ENCODE data around the gene ATL2. TPM values are rescaled to one million over a fixed set of nuclear protein-coding genes. Genes with fewer than 3 reads are reported as not detected.
"Not testable (repeated sequence)": the region's sequence is repeated elsewhere in the genome, so short reads cannot be mapped to it uniquely, and the experiment has no call there.

Gene ATL2
- total RNA-seq, 1 donor from 2014 or later = 156 TPM

DNA sequence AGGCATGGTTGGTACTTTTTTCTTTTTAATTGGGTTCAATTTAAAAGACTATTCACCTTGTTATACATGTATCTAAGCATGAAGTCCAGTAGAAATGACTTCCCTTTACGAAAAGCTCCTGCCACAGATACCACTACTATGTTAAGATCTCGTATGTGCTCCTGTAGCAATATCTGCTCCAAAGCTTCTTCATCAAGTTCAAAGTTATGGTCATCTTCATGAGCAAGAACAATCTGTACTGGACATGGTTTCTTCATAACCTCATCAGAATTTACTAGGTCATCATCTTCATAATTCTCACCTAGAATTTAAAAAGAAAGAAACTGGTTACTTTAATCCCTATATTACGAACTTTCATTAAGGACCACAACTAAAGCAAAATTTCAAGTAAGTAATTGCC lies 33.9 kb downstream of the ATL2 start:
- intact Hi-C loops (cut with DNase I) = no loop called here
- Histone ChIP-seq H3K4me1 (peaks cover 6% of the 10 kb centered on the region), H3K27me3 (no peaks in the 10 kb centered on the region), H3K27ac (no peak overlapping the region), H3K36me3 (peaks cover 0 to 44% of the 10 kb centered on the region in 2 donors), H3K4me3 (no peak overlapping the region), H3K9me3 (no peaks in the 10 kb centered on the region)
- no peak for DNase-seq (ENCODE audit: extremely low spot score in 2 of 2)
- TF ChIP-seq CTCF (IDR thresholded peaks at IDR 0.05) (no peak), POLR2AphosphoS5 (IDR thresholded peaks at IDR 0.05; ENCODE audit: insufficient read depth in 1 of 2, low read depth in 1 of 2) (no peak), POLR2A (IDR thresholded peaks at IDR 0.05) (no peak)

DNA sequence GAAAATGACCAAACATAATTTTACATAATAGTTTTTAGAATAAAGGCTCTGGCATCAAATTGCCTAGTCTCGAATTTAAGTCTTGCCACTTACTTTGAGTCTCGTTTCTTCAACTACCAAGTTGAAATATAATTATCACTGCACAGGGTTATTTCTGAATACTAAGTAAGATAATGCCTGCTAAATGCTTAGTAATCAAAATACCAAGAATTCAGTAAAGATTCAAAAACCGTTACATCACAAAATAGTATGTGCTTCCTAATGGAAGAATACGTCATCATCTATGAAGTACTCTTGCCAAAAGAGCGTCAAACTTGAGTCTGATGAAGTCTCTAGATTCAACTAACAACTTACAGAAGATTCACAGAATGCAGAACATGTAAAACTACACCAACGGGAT lies 40.5 kb downstream of the ATL2 start:
- Histone ChIP-seq H3K4me3 (no peak overlapping the region), H3K27ac (no peak overlapping the region), H3K36me3 (peaks cover 0 to 43% of the 10 kb centered on the region in 2 donors), H3K27me3 (no peaks in the 10 kb centered on the region), H3K9me3 (no peaks in the 10 kb centered on the region), H3K4me1 (no peaks in the 10 kb centered on the region)
- DNase-seq (ENCODE audit: extremely low spot score in 2 of 2) = no peak
- intact Hi-C loops (cut with DNase I) = no loop called here
- TF ChIP-seq POLR2AphosphoS5 (IDR thresholded peaks at IDR 0.05; ENCODE audit: insufficient read depth in 1 of 2, low read depth in 1 of 2) = no peak

DNA sequence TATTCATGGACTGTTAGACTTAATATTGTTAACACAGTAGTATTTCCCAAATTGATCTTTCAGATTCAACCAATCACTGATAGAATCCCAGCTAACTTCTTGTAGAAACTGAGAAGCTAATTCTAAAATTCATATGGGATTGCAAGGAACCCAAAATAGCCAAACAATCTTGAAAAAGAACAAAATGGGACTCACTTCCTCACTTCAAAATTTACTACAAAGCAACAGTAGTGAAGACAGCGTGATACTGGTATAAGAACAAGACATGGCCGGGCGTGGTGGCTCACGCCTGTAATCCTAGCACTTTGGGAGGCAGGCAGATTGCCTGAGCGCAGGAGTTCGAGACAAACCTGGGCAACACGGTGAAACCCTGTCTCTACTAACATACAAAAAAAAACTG lies 46.3 kb downstream of the ATL2 start:
- no peaks in the 10 kb centered on the region for H3K9me3 ChIP-seq
- peaks cover 0 to 12% of the 10 kb centered on the region in 2 donors for H3K36me3 ChIP-seq
- DNase-seq (ENCODE audit: extremely low spot score in 2 of 2) = no peak
- no peak for TF ChIP-seq POLR2A (IDR thresholded peaks at IDR 0.05)
- no peak for TF ChIP-seq POLR2AphosphoS5 (IDR thresholded peaks at IDR 0.05; ENCODE audit: insufficient read depth in 1 of 2, low read depth in 1 of 2)
- no peak for TF ChIP-seq CTCF (IDR thresholded peaks at IDR 0.05)
- no peaks in the 10 kb centered on the region for H3K27me3 ChIP-seq
- H3K4me3 ChIP-seq = no peak overlapping the region
- no peaks in the 10 kb centered on the region for H3K4me1 ChIP-seq
- H3K27ac ChIP-seq = no peak overlapping the region
- intact Hi-C loops (cut with DNase I) = no loop called here

- H3K9me3 ChIP-seq = no peaks in the 10 kb centered on the region
- no peak overlapping the region for H3K27ac ChIP-seq
- no peak for DNase-seq (ENCODE audit: extremely low spot score in 2 of 2)
- H3K36me3 ChIP-seq = peaks cover 0 to 9% of the 10 kb centered on the region in 2 donors
- H3K4me3 ChIP-seq = no peak overlapping the region
- no peaks in the 10 kb centered on the region for H3K4me1 ChIP-seq
- H3K27me3 ChIP-seq = no peaks in the 10 kb centered on the region
- no peak for TF ChIP-seq POLR2AphosphoS5 (IDR thresholded peaks at IDR 0.05; ENCODE audit: insufficient read depth in 1 of 2, low read depth in 1 of 2)
- intact Hi-C loops (cut with DNase I) = no loop called here
Observed at GRCh38 chr2:38327580-38327979, 49.5 kb downstream of the ATL2 start.

DNA sequence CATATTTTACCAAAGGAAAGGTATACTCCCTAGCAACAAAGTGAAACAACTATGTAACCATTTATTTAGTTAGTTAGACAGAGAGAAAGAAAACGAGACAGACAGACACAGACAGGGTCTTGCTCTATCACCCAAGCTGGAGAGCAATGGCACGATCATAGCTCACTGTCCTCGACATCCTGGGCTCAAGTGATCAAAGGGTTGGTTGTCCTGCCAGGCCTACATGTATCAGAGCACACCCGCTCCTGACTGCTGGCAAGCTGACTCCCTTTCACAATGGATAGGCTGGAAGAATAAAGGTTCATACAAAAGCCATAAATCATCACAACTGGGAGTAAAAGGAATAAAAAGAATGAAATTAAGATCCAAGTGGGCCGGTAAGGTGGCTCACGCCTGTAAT lies 53.5 kb downstream of the ATL2 start:
- TF ChIP-seq POLR2A (IDR thresholded peaks at IDR 0.05) = no peak
- TF ChIP-seq POLR2AphosphoS5 (IDR thresholded peaks at IDR 0.05; ENCODE audit: insufficient read depth in 1 of 2, low read depth in 1 of 2) = no peak
- TF ChIP-seq CTCF (IDR thresholded peaks at IDR 0.05) = no peak
- H3K27ac ChIP-seq = no peak overlapping the region
- DNase-seq (ENCODE audit: extremely low spot score in 2 of 2) = no peak
- no peaks in the 10 kb centered on the region for H3K4me1 ChIP-seq
- H3K27me3 ChIP-seq = no peaks in the 10 kb centered on the region
- H3K4me3 ChIP-seq = no peak overlapping the region
- intact Hi-C loops (cut with DNase I) = no loop called here
- no peaks in the 10 kb centered on the region for H3K36me3 ChIP-seq
- H3K9me3 ChIP-seq = no peaks in the 10 kb centered on the region

DNA sequence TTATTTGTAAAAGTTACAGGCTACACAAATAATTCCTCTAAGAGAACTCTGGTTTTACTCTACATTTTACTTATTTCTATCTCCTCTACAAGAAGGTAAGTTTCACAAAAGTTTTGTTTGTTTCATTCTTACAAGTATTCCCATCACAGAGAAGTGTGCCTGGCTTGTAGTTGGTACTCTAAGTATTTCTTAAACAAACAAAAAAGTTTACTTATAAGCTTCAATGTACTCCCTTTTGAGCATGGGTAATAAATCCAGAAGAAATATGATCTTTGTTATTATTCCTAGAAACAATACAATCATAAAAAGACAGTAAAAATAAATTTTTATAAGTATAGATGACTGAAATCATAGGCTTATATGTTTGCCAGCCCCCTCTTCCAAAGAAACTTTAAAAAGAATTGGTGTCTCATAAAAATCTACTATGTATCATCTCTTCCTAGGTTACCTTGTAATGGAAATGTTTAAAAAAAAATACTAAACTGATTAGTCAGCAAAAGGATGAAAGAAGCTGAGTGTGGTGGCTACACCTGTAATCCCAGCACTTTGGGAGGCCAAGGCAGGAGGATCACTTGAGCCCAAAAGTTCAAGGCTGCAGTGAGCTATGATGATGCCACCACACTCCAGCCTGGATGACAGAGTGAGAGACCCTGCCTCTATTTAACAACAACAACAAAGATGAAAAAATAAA lies 54.7 kb downstream of the ATL2 start:
- intact Hi-C loops (cut with DNase I) = no loop called here
- Histone ChIP-seq H3K27ac (no peak overlapping the region), H3K36me3 (peaks cover 0 to 7% of the 10 kb centered on the region in 2 donors), H3K4me1 (no peaks in the 10 kb centered on the region), H3K4me3 (no peak overlapping the region), H3K9me3 (no peaks in the 10 kb centered on the region), H3K27me3 (no peaks in the 10 kb centered on the region)
- TF ChIP-seq POLR2A (IDR thresholded peaks at IDR 0.05) = no peak
- no peak for TF ChIP-seq POLR2AphosphoS5 (IDR thresholded peaks at IDR 0.05; ENCODE audit: insufficient read depth in 1 of 2, low read depth in 1 of 2)
- TF ChIP-seq CTCF (IDR thresholded peaks at IDR 0.05) = no peak
- no peak for DNase-seq (ENCODE audit: extremely low spot score in 2 of 2)

- H3K4me1 ChIP-seq; H3K27ac ChIP-seq; DNase-seq (ENCODE audit: extremely low spot score in 2 of 2); intact Hi-C loops (cut with DNase I); H3K27me3 ChIP-seq; H3K4me3 ChIP-seq; H3K9me3 ChIP-seq: not testable (repeated sequence)
- H3K36me3 ChIP-seq = peaks cover 0 to 14% of the 10 kb centered on the region in 2 donors
Observed at GRCh38 chr2:38319240-38319639, 57.8 kb downstream of the ATL2 start.
